Stomach smooth muscle (tissue), 2 donors: ENCODE results near the gene ZMYND15.

Experiments
- H3K27ac ChIP-seq: one replicate; pipeline ENCODE4 v1.7.0; 2013; ENCODE audit warnings: mild to moderate bottlenecking, low read length, inconsistent platforms
- H3K27me3 ChIP-seq, 2 donors: one replicate each; pipeline ENCODE4 v1.7.0; 2013; ENCODE audit warnings: low read length in 2 of 2; ENCODE audit not compliant: insufficient read depth in 2 of 2, control insufficient read depth in 1 of 2
- H3K36me3 ChIP-seq, 2 donors: one replicate each; pipeline ENCODE4 v1.7.0; 2013; ENCODE audit warnings: low read length in 2 of 2; ENCODE audit not compliant: control insufficient read depth in 2 of 2, insufficient read depth in 2 of 2
- H3K4me1 ChIP-seq: one replicate; pipeline ENCODE4 v1.7.0; 2013; ENCODE audit warnings: low read length; ENCODE audit not compliant: control insufficient read depth, insufficient read depth
- H3K4me3 ChIP-seq, 2 donors: one replicate each; pipeline ENCODE4 v1.7.0; 2013; ENCODE audit warnings: low read length in 2 of 2
- H3K9ac ChIP-seq, 2 donors: one replicate each; pipeline ENCODE4 v1.7.0; 2013; ENCODE audit warnings: low read length in 2 of 2, mild to moderate bottlenecking in 1 of 2
- H3K9me3 ChIP-seq, 2 donors: one replicate each; pipeline ENCODE4 v1.7.0; 2013; ENCODE audit warnings: low read length in 2 of 2; ENCODE audit not compliant: control insufficient read depth in 2 of 2
- donor health status: healthy.
- donor health status: Pancreatic carcinoma.

Gene ZMYND15

DNA sequence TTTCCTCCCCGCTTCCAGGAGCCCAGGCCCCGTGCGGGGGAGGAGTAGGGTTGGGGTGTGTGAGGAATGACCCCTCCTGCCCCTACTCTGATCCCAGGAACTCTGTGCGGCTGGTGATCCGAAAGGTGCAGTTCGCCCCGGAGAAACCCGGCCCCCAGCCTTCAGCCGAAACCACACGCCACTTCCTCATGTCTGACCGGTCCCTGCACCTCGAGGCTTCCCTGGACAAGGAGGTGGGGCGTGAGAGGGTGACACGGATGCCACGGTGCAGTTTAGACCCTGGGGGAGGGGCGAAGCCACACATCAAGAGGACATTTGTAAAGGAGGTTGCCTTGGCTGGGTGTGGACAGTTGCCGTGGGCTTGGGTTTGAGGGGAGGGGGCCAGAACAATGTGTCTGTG, 21.8 kb upstream of the ZMYND15 start:
- H3K27ac ChIP-seq: no peak overlapping the region
- no peak overlapping the region for H3K9ac ChIP-seq
- H3K4me3 ChIP-seq: no peak overlapping the region
- H3K9me3 ChIP-seq: no peaks in the 10 kb centered on the region
- peaks cover 5 to 11% of the 10 kb centered on the region in 2 donors for H3K36me3 ChIP-seq
- no peaks in the 10 kb centered on the region for H3K4me1 ChIP-seq
- H3K27me3 ChIP-seq: no peaks in the 10 kb centered on the region

DNA sequence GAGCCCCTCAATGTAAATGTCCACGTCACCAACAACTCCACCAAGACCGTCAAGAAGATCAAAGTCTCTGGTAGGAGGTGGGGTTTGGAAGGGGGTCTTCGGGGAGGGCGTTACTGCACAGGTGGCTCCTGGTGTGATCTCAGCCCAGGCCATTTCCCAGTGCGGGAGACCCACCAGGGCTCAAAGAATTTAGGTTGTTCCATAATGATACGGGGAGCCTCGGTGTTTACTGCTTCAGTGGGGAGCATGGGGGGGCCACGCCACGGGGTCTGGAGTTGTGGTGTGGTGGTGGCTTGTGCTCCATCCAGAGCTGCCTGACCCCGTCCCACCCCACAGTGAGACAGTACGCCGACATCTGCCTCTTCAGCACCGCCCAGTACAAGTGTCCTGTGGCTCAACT, 21.4 kb upstream of the ZMYND15 start:
- Histone ChIP-seq H3K4me1 (no peaks in the 10 kb centered on the region), H3K27me3 (no peaks in the 10 kb centered on the region)

DNA sequence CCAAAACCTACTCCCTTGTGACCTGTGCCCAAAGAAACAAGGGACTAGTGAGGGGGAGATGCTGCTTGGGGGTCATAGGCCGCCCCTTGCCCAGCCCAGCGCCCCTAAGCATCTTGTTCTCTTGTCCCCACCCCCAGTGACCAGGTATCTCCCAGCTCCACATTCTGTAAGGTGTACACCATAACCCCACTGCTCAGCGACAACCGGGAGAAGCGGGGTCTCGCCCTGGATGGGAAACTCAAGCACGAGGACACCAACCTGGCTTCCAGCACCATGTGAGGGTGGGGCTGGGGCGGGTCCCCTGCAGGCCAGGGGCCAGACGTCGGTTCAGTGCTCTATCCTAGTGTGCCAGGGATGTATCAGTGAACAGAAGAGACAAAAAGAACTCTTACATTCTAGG, 20.5 kb upstream of the ZMYND15 start:
- Histone ChIP-seq H3K36me3 (peaks cover 5 to 11% of the 10 kb centered on the region in 2 donors), H3K4me3 (no peak overlapping the region), H3K27ac (no peak overlapping the region), H3K9me3 (no peaks in the 10 kb centered on the region), H3K27me3 (no peaks in the 10 kb centered on the region), H3K9ac (no peak overlapping the region), H3K4me1 (no peaks in the 10 kb centered on the region)

More for the DNA sequence above, 21.4 kb upstream of the ZMYND15 start:
- Histone ChIP-seq H3K27ac (no peak overlapping the region), H3K36me3 (peaks cover 5 to 11% of the 10 kb centered on the region in 2 donors), H3K9ac (no peak overlapping the region), H3K9me3 (no peaks in the 10 kb centered on the region), H3K4me3 (no peak overlapping the region)

DNA sequence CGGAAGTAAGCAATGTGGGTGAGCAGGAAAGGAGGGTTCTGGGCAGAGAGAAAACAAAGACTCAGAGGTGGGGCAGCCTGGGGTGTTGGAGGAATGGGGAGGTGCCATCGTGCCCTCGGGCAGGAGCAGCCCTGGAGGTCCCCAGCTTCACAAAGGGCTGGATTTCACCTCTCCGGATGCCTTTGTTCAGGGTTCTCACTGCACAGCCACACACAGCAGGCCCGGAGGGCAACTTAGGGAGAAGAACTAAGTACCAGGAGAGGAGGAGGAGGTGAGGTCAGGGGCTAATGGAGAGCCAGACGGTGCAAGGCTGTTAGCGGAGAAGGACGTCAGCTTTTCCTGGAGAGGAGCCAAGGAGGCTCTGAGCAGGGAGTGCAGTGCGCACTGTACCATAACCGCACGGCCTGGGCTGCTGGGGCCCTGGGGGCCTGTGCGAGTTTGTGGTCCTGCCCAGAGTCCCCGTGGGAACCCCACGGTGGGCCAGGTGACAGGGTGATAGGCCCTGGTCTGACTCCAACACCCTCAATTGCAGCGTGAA, 19.9 kb upstream of the ZMYND15 start:
- no peak overlapping the region for H3K9ac ChIP-seq
- H3K36me3 ChIP-seq: peaks cover 5 to 11% of the 10 kb centered on the region in 2 donors
- H3K9me3 ChIP-seq: no peaks in the 10 kb centered on the region
- H3K27me3 ChIP-seq: no peaks in the 10 kb centered on the region
- no peaks in the 10 kb centered on the region for H3K4me1 ChIP-seq
- H3K27ac ChIP-seq: no peak overlapping the region
- no peak overlapping the region for H3K4me3 ChIP-seq

DNA sequence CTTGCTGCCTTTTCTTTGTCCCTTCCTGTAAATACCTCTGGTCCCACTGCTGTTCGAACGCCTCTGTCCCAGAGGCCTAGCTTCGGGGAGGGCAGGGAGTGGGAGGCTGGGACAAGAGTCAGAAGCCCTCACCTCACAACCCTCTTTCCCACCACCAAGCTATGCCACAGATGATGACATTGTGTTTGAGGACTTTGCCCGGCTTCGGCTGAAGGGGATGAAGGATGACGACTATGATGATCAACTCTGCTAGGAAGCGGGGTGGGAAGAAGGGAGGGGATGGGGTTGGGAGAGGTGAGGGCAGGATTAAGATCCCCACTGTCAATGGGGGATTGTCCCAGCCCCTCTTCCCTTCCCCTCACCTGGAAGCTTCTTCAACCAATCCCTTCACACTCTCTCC, 18.8 kb upstream of the ZMYND15 start:
- Histone ChIP-seq H3K4me3 (no peak overlapping the region), H3K27ac (no peak overlapping the region), H3K9ac (no peak overlapping the region), H3K4me1 (no peaks in the 10 kb centered on the region), H3K9me3 (no peaks in the 10 kb centered on the region), H3K36me3 (peaks cover 5 to 11% of the 10 kb centered on the region in 2 donors), H3K27me3 (no peaks in the 10 kb centered on the region)

DNA sequence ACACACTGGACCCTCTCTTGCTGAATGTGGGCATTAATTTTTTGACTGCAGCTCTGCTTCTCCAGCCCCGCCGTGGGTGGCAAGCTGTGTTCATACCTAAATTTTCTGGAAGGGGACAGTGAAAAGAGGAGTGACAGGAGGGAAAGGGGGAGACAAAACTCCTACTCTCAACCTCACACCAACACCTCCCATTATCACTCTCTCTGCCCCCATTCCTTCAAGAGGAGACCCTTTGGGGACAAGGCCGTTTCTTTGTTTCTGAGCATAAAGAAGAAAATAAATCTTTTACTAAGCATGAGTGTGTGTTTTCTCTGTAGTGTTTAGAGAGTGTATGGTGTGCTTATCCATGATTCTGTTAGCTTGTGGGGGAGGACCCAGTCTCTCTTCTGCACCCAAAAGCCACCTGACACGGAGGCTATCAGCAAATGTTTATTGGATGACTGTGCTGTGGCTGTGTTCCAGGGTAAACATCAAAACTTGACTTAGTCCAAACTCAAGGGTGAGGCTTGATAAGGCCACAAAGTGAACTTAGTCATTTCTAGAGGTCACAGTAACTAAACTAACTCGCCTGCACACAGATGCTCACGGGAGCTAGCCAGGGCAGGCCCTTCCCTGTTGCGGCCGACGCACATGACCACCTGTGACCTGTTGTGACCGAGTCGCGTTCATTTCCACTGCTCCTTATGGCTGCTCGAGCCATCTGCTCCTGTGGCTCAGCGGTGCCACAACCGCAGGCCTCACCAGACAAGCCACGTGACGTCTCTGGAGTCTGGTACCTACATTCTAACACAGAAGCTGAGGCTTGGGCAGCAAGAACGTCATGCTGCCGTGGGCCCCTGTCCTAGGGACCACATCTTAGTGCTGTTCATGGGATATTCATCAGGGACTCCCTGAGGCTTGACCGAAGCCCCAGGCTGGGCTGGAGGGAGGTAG, 18.2 kb upstream of the ZMYND15 start:
- H3K27me3 ChIP-seq: no peaks in the 10 kb centered on the region
- H3K4me1 ChIP-seq: no peaks in the 10 kb centered on the region
- no peaks in the 10 kb centered on the region for H3K9me3 ChIP-seq
- peaks cover 5 to 11% of the 10 kb centered on the region in 2 donors for H3K36me3 ChIP-seq
- no peak overlapping the region for H3K9ac ChIP-seq
- no peak overlapping the region for H3K27ac ChIP-seq
- H3K4me3 ChIP-seq: no peak overlapping the region

DNA sequence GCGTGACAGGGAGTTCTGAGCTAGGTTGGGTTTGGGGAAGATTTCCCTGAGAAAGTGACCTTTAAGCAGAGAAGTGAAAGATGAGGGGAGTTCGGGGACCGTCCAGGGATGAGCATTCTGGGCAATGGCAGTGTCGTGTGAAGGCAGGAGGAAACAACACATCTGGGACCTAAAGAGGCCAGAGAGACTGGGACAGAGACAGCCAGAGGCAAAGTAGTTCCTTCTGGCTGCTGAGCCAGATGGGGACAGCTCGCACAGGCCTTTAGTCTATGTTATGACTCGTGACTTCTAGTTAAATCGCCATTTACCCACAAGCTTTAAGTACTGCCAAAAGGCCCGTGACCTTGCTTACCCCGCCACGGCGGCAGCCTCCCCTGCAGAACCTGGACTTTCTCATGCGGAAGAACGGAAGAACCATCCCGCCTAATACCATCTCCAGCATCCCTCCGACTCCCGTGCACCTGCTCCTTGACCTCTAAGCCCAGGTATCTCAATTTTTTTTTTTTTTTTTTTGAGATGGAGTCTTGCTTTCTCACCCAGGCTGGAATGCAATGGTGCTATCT, 16.9 kb upstream of the ZMYND15 start:
- Histone ChIP-seq H3K27ac (no peak overlapping the region), H3K9me3 (no peaks in the 10 kb centered on the region)

DNA sequence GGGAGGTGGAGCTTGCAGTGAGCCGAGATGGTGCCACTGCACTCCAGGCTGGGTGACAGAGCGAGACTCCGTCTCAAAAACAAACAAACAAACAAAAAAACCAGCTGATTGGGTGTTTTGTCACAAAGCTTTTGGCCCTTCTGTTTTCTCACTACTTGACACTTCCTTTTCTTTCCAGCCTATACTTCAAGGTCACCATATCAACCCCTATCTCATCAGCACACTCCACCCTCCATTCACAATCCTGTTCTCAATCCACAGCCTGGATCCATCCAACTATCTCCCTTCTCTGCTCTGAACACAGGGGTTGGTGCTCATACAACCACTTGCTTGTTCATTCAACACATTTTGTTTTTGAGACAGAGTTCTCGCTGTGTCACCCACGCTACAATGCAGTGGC, 15.0 kb upstream of the ZMYND15 start:
- Histone ChIP-seq H3K9me3 (no peaks in the 10 kb centered on the region), H3K4me1 (no peaks in the 10 kb centered on the region), H3K36me3 (peaks cover 0 to 4% of the 10 kb centered on the region in 2 donors), H3K27ac (no peak overlapping the region), H3K4me3 (no peak overlapping the region), H3K27me3 (no peaks in the 10 kb centered on the region), H3K9ac (no peak overlapping the region)

More for the DNA sequence above, 16.9 kb upstream of the ZMYND15 start:
- no peak overlapping the region for H3K9ac ChIP-seq
- H3K4me3 ChIP-seq: no peak overlapping the region
- H3K27me3 ChIP-seq: no peaks in the 10 kb centered on the region
- peaks cover 4 to 6% of the 10 kb centered on the region in 2 donors for H3K36me3 ChIP-seq
- no peaks in the 10 kb centered on the region for H3K4me1 ChIP-seq

DNA sequence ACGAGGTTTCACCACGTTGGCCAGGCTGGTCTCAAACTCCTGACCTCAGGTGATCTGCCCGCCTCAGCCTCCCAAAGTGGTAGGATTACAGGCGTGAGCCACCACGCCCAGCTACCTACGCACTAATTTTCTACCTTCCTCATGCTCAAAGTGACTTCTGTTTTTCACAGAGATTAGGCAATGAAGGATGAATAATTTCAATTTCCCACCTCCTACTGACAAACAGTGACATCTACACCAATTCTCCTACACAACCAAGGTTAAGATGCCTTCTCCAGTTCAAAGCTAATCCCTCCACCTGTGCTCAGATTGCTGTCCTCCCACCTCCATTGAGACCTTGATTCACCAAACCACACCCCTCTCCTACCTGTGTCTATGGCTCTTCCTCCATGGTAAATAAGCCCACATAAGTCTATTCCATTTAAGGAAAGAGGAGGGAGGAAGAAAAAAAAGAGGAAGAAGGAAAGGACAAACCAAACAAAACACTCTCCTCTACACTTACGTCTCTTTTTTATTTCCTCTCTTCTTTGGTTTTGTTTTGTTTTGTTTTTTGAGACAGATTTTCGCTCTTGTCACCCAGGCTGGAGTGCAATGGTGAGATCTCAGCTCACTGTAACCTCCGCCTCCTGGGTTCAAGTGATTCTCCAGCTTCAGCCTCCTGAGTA, 13.9 kb upstream of the ZMYND15 start:
- Histone ChIP-seq H3K4me1 (peaks cover 3% of the 10 kb centered on the region), H3K9ac (no peak overlapping the region), H3K27ac (no peak overlapping the region), H3K36me3 (peaks cover 0 to under 1% of the 10 kb centered on the region in 2 donors), H3K4me3 (no peak overlapping the region), H3K27me3 (no peaks in the 10 kb centered on the region), H3K9me3 (no peaks in the 10 kb centered on the region)

DNA sequence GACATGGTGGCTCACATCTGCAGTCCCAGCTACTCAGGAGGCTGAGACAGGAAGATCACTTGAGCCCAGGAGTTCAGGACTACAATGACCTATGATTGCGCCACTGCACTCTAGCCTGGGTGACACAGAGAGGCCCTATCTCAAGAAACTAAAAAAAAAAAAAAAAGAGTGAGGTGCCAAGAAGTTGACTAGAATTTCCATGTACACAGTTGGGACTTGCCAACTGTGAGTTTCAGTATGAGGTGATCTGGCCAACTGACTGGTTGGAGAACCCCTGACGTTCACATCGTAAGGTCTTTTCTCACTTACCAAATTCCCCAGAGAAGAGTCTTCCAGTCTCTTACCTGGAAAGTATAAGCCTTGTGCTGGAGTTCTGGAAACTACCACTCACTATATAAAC, 11.5 kb upstream of the ZMYND15 start:
- H3K4me3 ChIP-seq: no peak overlapping the region

More for the DNA sequence above, 11.5 kb upstream of the ZMYND15 start:
- no peaks in the 10 kb centered on the region for H3K27me3 ChIP-seq
- H3K9me3 ChIP-seq: no peaks in the 10 kb centered on the region
- H3K4me1 ChIP-seq: peaks cover 10% of the 10 kb centered on the region
- no peak overlapping the region for H3K27ac ChIP-seq
- H3K9ac ChIP-seq: no peak overlapping the region
- H3K36me3 ChIP-seq: peaks cover 3 to 4% of the 10 kb centered on the region in 2 donors
